Adrenal gland (tissue), 12 donors: ENCODE measurements around the gene ROBO2. TPM values are rescaled to one million over a fixed set of nuclear protein-coding genes. Genes with fewer than 3 reads are reported as not detected.

Experiments
- DNase-seq, 7 donors: peaks; one replicate each; pipeline ENCODE4 v3.0.0-alpha.2; 2019 to 2020
- H3K27ac ChIP-seq, 5 donors: fragments of 200-600 bp; sonication (generic) in 4 of 5; 1 replicate in 3 of 5; 2 replicates in 2 of 5; pipeline versions ENCODE4 v1.5.1 to v1.8.0; 2016 to 2020; ENCODE audit warnings: mild to moderate bottlenecking in 1 of 5
- H3K27me3 ChIP-seq: fragments of 200-600 bp; 2 replicates; pipeline ENCODE4 v1.8.0; 2021
- H3K36me3 ChIP-seq, 2 donors: fragments of 200-600 bp; replicated peaks in 1 of 2; 1 replicate in 1 of 2; 2 replicates in 1 of 2; pipeline versions ENCODE4 v1.5.1 to v1.8.0; 2018 to 2022
- H3K4me1 ChIP-seq, 2 donors: fragments of 200-600 bp; replicated peaks in 1 of 2; 1 replicate in 1 of 2; 2 replicates in 1 of 2; pipeline versions ENCODE4 v1.5.1 to v1.8.0; 2018 to 2021
- H3K4me3 ChIP-seq, 4 donors: fragments of 200-600 bp; sonication (generic) in 3 of 4; one replicate each; pipeline ENCODE4 v1.5.1; 2016 to 2018
- H3K9me3 ChIP-seq, 3 donors: fragments of 200-600 bp; sonication (generic) in 1 of 3; replicated peaks in 1 of 3; 1 replicate in 2 of 3; 2 replicates in 1 of 3; pipeline versions ENCODE4 v1.5.1 to v1.8.0; 2016 to 2021
- POLR2A ChIP-seq, 2 donors: fragments of 450-650 bp; IDR thresholded peaks; one replicate each; pipeline ENCODE4 v1.6.1; 2017; ENCODE audit warnings: antibody characterized with exemption in 2 of 2, mild to moderate bottlenecking in 2 of 2, moderate library complexity in 1 of 2
- WGBS, 4 donors: extraction: QIAGEN DNeasy Blood & Tissue Kit in 2 of 4; methylation state at CpG; one replicate each; pipeline versions ENCODE4 v1.1.5 to v1.1.7; 2013 to 2017; 5-methylcytosine and 5-hydroxymethylcytosine counted together
- intact Hi-C, 2 donors: fragments of 100-400 bp; cut with DNase I; formaldehyde crosslinking; loops; one replicate each; pipeline versions ENCODE4 v1.14.1 to v1.15.0; 2022 to 2023
- polyA plus RNA-seq, 3 donors: library from polyadenylated mRNA; stranded (reverse); fragments of 200-250 nt in 2 of 3; fragments of 350-450 nt in 1 of 3; fragmentation: Illumina TruSeq in 1 of 3; extraction: RNeasy Lipid Tissue Mini Kit (QIAGEN cat#74804) in 1 of 3; gene quantifications; one replicate each; pipeline ENCODE4 v1.2.3, GENCODE V29; 2013 to 2014
- total RNA-seq, 9 donors: library from RNA; depleted of rRNA in 4 of 9; stranded (reverse); fragments of >200 nt in 4 of 9; fragments of 120-200 nt in 1 of 9; fragmentation: NEBNext Ultra II Directional in 1 of 9; extraction: Animal tissue kit (Norgen Biotek cat#: 25700) in 1 of 9; gene quantifications; one replicate each; pipeline versions ENCODE4 v1.1.0 to v1.2.4, GENCODE V29; 2013 to 2023
- TF ChIP-seq, protein P1 (sequence below), 6 experiments: fragments of 450-650 bp in 4 of 6; fragments of 200-600 bp in 2 of 6; sonication (generic) in 1 of 6; IDR thresholded peaks; 1 replicate in 5 of 6; 2 replicates in 1 of 6; pipeline versions ENCODE4 v1.5.1 to v1.8.0; 2016 to 2021; ENCODE audit warnings: antibody characterized with exemption in 6 of 6, mild to moderate bottlenecking in 2 of 6, moderate library complexity in 1 of 6
- donor health status: healthy with polysubstance abuse.
- donor health status: Bipolar disorder and iron deficiency.
- donor health status: DM: yes; HTN: yes; CAD: no.
- donor health status: DM: no; HTN: no; CAD: no.
- donor health status: DM: no; HTN: no; CAD: no.
- donor health status: DM: yes; HTN: yes; CAD: no.

ROBO2 gene
- total and polyA plus RNA-seq, 12 donors: 0.30 to 9.9 (median 2.5) TPM; not detected in 1

GRCh38 chr3:77189684-77190083 lies 149.8 kb downstream of the ROBO2 start:
- no peaks in the 10 kb centered on the region for H3K36me3 ChIP-seq
- H3K4me1 ChIP-seq: no peaks in the 10 kb centered on the region
- TF ChIP-seq POLR2A (IDR thresholded peaks at IDR 0.05): no peak
- TF ChIP-seq, protein P1, sequence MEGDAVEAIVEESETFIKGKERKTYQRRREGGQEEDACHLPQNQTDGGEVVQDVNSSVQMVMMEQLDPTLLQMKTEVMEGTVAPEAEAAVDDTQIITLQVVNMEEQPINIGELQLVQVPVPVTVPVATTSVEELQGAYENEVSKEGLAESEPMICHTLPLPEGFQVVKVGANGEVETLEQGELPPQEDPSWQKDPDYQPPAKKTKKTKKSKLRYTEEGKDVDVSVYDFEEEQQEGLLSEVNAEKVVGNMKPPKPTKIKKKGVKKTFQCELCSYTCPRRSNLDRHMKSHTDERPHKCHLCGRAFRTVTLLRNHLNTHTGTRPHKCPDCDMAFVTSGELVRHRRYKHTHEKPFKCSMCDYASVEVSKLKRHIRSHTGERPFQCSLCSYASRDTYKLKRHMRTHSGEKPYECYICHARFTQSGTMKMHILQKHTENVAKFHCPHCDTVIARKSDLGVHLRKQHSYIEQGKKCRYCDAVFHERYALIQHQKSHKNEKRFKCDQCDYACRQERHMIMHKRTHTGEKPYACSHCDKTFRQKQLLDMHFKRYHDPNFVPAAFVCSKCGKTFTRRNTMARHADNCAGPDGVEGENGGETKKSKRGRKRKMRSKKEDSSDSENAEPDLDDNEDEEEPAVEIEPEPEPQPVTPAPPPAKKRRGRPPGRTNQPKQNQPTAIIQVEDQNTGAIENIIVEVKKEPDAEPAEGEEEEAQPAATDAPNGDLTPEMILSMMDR (IDR thresholded peaks at IDR 0.05): no peak
- WGBS, 4 donors: 57 to 85% (median 68%) methylated on average over 2 of the region's 2 CpGs
- intact Hi-C loops: no loop called here
- H3K4me3 ChIP-seq: no peak overlapping the region
- DNase-seq: no peak
- H3K9me3 ChIP-seq: no peaks in the 10 kb centered on the region
- H3K27me3 ChIP-seq: no peaks in the 10 kb centered on the region
- no peak overlapping the region for H3K27ac ChIP-seq

DNA sequence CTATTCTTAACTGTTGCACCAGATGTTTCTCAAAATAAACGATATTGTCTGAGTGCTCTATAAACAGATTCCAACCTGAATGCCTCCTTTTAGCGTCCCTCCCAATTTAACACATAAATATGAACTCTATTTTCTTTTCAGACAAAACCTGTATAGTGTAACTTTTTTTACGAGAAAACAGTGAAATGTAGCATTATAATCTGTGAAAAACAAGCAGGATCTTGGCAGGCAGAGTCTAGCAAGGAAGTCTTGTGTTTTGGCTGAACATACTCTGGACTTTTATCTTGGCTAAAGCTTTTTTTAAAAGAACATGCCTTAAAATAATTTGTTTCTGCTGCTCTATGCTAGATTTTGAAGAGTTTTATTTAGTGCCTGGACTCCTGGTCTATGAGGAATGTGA lies 150.5 kb downstream of the ROBO2 start:
- 34 to 46% (median 37%) methylated on average over 3 of the region's 3 CpGs for WGBS, 4 donors
- DNase-seq: no peak
- intact Hi-C loops: no loop called here
- Histone ChIP-seq H3K27me3 (no peaks in the 10 kb centered on the region), H3K4me1 (no peaks in the 10 kb centered on the region), H3K4me3 (no peak overlapping the region), H3K27ac (no peak overlapping the region), H3K9me3 (no peaks in the 10 kb centered on the region), H3K36me3 (no peaks in the 10 kb centered on the region)
- no peak for TF ChIP-seq POLR2A (IDR thresholded peaks at IDR 0.05)
- TF ChIP-seq, protein P1 (IDR thresholded peaks at IDR 0.05): no peak

GRCh38 chr3:77191014-77191413 lies 151.1 kb downstream of the ROBO2 start:
- WGBS, 4 donors: 69 to 82% (median 75%) methylated on average over 4 of the region's 4 CpGs
- H3K27ac ChIP-seq: no peak overlapping the region

DNA sequence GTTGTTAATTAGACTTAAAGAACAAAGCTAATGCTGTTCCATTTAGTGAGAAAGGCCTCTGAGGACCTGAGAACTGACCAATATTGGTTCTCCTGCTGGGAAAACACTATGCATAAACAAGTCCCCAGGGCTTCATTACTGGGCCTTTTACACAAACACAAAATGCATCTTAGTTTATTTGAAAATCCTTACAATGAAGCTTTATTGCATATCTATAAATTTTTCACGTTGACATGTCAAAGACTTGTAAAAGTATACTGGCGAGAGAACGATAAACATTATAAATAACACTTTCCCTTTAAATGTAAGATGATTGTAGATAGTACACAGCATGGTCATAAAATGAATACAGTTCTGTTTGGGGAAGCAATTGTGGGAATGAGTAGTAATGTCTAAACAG lies 151.7 kb downstream of the ROBO2 start:
- H3K27me3 ChIP-seq: no peaks in the 10 kb centered on the region
- TF ChIP-seq POLR2A (IDR thresholded peaks at IDR 0.05): no peak
- H3K36me3 ChIP-seq: no peaks in the 10 kb centered on the region
- WGBS, 4 donors: 81 to 85% (median 82%) methylated on average over 3 of the region's 3 CpGs
- DNase-seq: no peak
- no peak overlapping the region for H3K27ac ChIP-seq
- no peaks in the 10 kb centered on the region for H3K4me1 ChIP-seq
- no peaks in the 10 kb centered on the region for H3K9me3 ChIP-seq
- H3K4me3 ChIP-seq: no peak overlapping the region
- intact Hi-C loops: no loop called here

More at GRCh38 chr3:77191014-77191413, 151.1 kb downstream of the ROBO2 start:
- Histone ChIP-seq H3K4me3 (no peak overlapping the region), H3K4me1 (no peaks in the 10 kb centered on the region), H3K27me3 (no peaks in the 10 kb centered on the region), H3K36me3 (no peaks in the 10 kb centered on the region), H3K9me3 (no peaks in the 10 kb centered on the region)
- no peak for TF ChIP-seq POLR2A (IDR thresholded peaks at IDR 0.05)
- TF ChIP-seq, protein P1 (IDR thresholded peaks at IDR 0.05): no peak
- intact Hi-C loops: no loop called here
- no peak for DNase-seq

GRCh38 chr3:77195766-77196545 lies 156.1 kb downstream of the ROBO2 start:
- no peaks in the 10 kb centered on the region for H3K9me3 ChIP-seq
- H3K4me1 ChIP-seq: no peaks in the 10 kb centered on the region
- TF ChIP-seq POLR2A (IDR thresholded peaks at IDR 0.05): no peak
- TF ChIP-seq, protein P1 (IDR thresholded peaks at IDR 0.05): no peak
- no peak overlapping the region for H3K4me3 ChIP-seq
- no peaks in the 10 kb centered on the region for H3K27me3 ChIP-seq
- 75 to 85% (median 82%) methylated on average over 12 of the region's 12 CpGs for WGBS, 4 donors
- DNase-seq: no peak
- intact Hi-C loops: no loop called here
- H3K36me3 ChIP-seq: no peaks in the 10 kb centered on the region
- no peak overlapping the region for H3K27ac ChIP-seq
